Heart right ventricle (tissue), 16 donors: Measurements from ENCODE around the gene ATOH1. TPM values are rescaled to one million over a fixed set of nuclear protein-coding genes. Genes with fewer than 3 reads are reported as not detected.

Experiments used
- ATAC-seq, 8 donors: fragments of 200-7000 bp; cut with Tn5 transposase; one replicate each; pipeline ENCODE4 v1.9.1; 2020; ENCODE audit warnings: mild to moderate bottlenecking in 8 of 8, moderate library complexity in 8 of 8, moderate number of reproducible peaks in 1 of 8
- DNase-seq, 2 donors: peaks; one replicate each; pipeline ENCODE4 v3.0.0-alpha.2; 2020
- H3K27ac ChIP-seq, 10 donors: fragments of 200-600 bp; sonication (generic) in 2 of 10; one replicate each; pipeline versions ENCODE4 v1.5.0 to v1.8.0; 2020 to 2022; ENCODE audit warnings: mild to moderate bottlenecking in 3 of 10
- H3K27me3 ChIP-seq, 7 donors: fragments of 200-600 bp; one replicate each; pipeline ENCODE4 v1.8.0; 2021 to 2022; ENCODE audit warnings: mild to moderate bottlenecking in 2 of 7
- H3K36me3 ChIP-seq, 9 donors: fragments of 200-600 bp; sonication (generic) in 1 of 9; one replicate each; pipeline versions ENCODE4 v1.5.0 to v1.8.0; 2020 to 2022; ENCODE audit warnings: mild to moderate bottlenecking in 2 of 9
- H3K4me1 ChIP-seq, 9 donors: fragments of 200-600 bp; sonication (generic) in 1 of 9; one replicate each; pipeline versions ENCODE4 v1.5.0 to v1.8.0; 2020 to 2022; ENCODE audit warnings: mild to moderate bottlenecking in 4 of 9
- H3K4me3 ChIP-seq, 10 donors: fragments of 200-600 bp; sonication (generic) in 2 of 10; one replicate each; pipeline versions ENCODE4 v1.5.0 to v1.8.0; 2020 to 2022; ENCODE audit warnings: mild to moderate bottlenecking in 7 of 10, moderate library complexity in 2 of 10
- H3K9me3 ChIP-seq, 11 donors: fragments of 200-600 bp in 10 of 11; sonication (generic) in 2 of 11; one replicate each; pipeline versions ENCODE4 v1.5.0 to v1.8.0; 2013 to 2022; ENCODE audit warnings: mild to moderate bottlenecking in 2 of 11, control low read depth in 1 of 11, moderate library complexity in 1 of 11
- WGBS, 2 donors: extraction: QIAGEN DNeasy Blood & Tissue Kit; methylation state at CpG; one replicate each; pipeline ENCODE4 v1.1.7; 2013; ENCODE audit warnings: inconsistent platforms in 1 of 2; 5-methylcytosine and 5-hydroxymethylcytosine counted together
- intact Hi-C, 10 donors: fragments of 100-400 bp; cut with DNase I; formaldehyde crosslinking; loops; one replicate each; pipeline versions ENCODE4 v1.11.1 to v1.14.2; 2022
- polyA plus RNA-seq, 2 donors: library from polyadenylated mRNA; stranded (reverse); fragments of 200-250 nt; gene quantifications; one replicate each; pipeline ENCODE4 v1.2.3, GENCODE V29; 2013
- total RNA-seq, 10 donors: library from RNA; stranded (reverse); fragmentation: NEBNext Ultra II Directional in 3 of 10; extraction: Animal tissue kit (Norgen Biotek cat#: 25700) in 3 of 10; gene quantifications; one replicate each; pipeline versions ENCODE4 v1.2.1 to v1.2.4, GENCODE V29; 2021 to 2023
- TF ChIP-seq, protein P1 (sequence below), 9 donors: fragments of 200-600 bp; sonication (generic) in 2 of 9; IDR thresholded peaks; one replicate each; pipeline versions ENCODE4 v1.5.0 to v1.8.0; 2021 to 2022; ENCODE audit warnings: antibody characterized with exemption in 9 of 9, mild to moderate bottlenecking in 5 of 9, moderate library complexity in 1 of 9
- donor health status: Arrhythmogenic right ventricular cardiomyopathy.
- donor health status: ischemic (EF 13 %, LVEDD 7.1; RV severe dilation, severe dysfunction).
- donor health status: healthy with polysubstance abuse.
- donor health status: DM: no; HTN: yes; CAD: no.
- donor health status: DM: no; HTN: no; CAD: no.
- donor health status: ischemic (EF 25% LVEDD 6.9; RV normal size, moderate dysfunction).
- donor health status: ischemic (EF 25% LVEDD 5.7; RV mildly dilated, moderate dysfunction).
- donor health status: healthy.
- donor health status: DM: yes; HTN: yes; CAD: no.
- donor health status: Ischemic cardiomyopathy.
- donor health status: ischemic (EF 35%, LVEDD 5.7; RV mildly dilated, moderate dysfunction).
- donor health status: nonischemic (EF 11% LVEDD 7.7; RV severe dilation, severe dysfunction).
- donor health status: DM: yes; HTN: yes; CAD: no.
- donor health status: PGD.
- donor health status: ischemic (EF 29% LVEDD 5.4; RV normal size, mild dysfunction).
- donor health status: nonischemic (EF 23%, LVEDD 6.1; RV moderate dilation, normal function).

Gene ATOH1
- total and polyA plus RNA-seq, 12 donors, result not detected

DNA sequence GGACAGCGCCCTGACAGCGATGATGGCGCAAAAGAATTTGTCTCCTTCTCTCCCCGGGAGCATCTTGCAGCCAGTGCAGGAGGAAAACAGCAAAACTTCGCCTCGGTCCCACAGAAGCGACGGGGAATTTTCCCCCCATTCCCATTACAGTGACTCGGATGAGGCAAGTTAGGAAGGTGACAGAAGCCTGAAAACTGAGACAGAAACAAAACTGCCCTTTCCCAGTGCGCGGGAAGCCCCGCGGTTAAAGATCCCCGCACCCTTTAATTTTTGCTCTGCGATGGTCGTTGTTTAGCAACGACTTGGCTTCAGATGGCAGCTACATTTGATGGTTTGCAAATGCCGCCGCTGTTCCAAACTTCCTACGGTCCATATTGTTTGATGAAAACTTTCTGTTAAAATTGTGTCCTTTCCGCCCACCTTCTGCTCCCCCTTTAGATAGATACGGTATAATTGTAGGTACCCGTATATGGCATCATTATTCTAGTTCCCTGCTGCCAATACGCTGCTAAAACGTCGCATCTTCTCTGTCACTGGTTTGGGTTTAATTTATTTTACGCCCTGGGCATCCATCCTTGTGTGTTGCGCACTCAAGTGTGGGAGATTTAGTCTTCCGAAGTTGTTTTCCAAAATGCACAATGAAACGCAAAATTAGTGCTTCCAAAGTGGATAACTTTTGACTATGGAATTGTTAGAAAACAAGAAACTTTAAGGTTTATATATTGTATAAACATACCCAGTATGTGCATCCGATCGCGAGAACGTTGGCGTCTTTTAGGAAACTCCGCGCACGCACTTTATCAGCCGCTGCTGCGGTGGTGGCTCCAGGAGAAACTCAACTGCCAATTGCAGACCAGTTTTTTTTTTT, 1.5 kb downstream of the ATOH1 start:
- Histone ChIP-seq H3K36me3 (no peaks in the 10 kb centered on the region), H3K27me3 (peaks cover 19 to 100% (median 97%) of the 10 kb centered on the region in 7 donors), H3K4me1 (peaks cover 8 to 40% (median 22%) of the 10 kb centered on the region in 9 donors), H3K4me3 (peak overlapping the region in 3 of 10 donors; percentile 15 to 46 (median 41)), H3K27ac (no peak overlapping the region), H3K9me3 (no peaks in the 10 kb centered on the region)
- 5 to 6% methylated on average over 40 of the region's 40 CpGs for whole genome bisulfite sequencing, 2 donors
- DNase-seq (no peak), ATAC-seq (no peak)
- intact Hi-C loops, result no loop called here
- TF ChIP-seq, protein P1, sequence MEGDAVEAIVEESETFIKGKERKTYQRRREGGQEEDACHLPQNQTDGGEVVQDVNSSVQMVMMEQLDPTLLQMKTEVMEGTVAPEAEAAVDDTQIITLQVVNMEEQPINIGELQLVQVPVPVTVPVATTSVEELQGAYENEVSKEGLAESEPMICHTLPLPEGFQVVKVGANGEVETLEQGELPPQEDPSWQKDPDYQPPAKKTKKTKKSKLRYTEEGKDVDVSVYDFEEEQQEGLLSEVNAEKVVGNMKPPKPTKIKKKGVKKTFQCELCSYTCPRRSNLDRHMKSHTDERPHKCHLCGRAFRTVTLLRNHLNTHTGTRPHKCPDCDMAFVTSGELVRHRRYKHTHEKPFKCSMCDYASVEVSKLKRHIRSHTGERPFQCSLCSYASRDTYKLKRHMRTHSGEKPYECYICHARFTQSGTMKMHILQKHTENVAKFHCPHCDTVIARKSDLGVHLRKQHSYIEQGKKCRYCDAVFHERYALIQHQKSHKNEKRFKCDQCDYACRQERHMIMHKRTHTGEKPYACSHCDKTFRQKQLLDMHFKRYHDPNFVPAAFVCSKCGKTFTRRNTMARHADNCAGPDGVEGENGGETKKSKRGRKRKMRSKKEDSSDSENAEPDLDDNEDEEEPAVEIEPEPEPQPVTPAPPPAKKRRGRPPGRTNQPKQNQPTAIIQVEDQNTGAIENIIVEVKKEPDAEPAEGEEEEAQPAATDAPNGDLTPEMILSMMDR (IDR thresholded peaks at IDR 0.05), result no peak

DNA sequence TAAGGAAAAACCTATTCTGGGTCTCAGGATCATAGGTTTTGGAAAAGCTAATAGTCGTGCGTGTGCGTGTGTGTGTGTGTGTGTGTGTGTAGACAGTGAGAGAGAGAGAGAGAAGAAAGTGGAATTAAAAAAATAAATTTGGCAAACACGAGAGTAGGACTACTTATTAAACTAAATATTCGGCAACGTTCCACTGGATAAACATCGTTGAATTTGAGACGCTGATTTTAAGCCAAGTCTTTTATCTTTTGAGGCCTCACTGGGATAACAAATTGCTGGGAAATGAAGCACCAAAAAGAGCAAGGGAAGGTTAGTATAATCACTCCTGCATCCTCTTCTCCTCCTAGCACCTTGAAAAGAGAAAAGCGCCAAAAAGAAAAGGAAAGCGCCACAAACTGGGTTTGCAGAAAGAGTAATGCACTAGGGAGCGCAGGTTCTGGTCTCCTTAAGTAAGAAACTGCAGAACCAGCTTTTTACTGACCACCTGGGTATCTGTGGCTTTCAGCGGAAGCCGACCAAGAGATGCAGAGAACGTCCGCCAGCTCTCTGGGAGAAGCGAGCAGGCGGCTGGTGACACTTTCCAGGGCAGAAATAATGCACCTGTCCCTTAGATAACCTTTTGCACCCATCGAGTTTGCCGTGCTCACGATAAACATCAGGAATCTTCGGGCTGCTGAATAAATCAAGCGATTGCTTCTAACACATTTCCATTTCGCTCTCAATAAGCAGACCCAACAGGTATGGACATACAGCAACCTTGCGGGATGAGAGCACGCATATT, 3.4 kb downstream of the ATOH1 start:
- Histone ChIP-seq H3K4me3 (no peak overlapping the region), H3K4me1 (peaks cover 8 to 40% (median 22%) of the 10 kb centered on the region in 9 donors), H3K9me3 (no peaks in the 10 kb centered on the region), H3K27me3 (peaks cover 19 to 98% (median 91%) of the 10 kb centered on the region in 7 donors), H3K27ac (no peak overlapping the region), H3K36me3 (no peaks in the 10 kb centered on the region)
- ATAC-seq, result no peak
- TF ChIP-seq, protein P1 (IDR thresholded peaks at IDR 0.05), result no peak
- WGBS, 2 donors, result 5 to 8% methylated on average over 25 of the region's 25 CpGs
- DNase-seq, result no peak
- intact Hi-C loops, result no loop called here

DNA sequence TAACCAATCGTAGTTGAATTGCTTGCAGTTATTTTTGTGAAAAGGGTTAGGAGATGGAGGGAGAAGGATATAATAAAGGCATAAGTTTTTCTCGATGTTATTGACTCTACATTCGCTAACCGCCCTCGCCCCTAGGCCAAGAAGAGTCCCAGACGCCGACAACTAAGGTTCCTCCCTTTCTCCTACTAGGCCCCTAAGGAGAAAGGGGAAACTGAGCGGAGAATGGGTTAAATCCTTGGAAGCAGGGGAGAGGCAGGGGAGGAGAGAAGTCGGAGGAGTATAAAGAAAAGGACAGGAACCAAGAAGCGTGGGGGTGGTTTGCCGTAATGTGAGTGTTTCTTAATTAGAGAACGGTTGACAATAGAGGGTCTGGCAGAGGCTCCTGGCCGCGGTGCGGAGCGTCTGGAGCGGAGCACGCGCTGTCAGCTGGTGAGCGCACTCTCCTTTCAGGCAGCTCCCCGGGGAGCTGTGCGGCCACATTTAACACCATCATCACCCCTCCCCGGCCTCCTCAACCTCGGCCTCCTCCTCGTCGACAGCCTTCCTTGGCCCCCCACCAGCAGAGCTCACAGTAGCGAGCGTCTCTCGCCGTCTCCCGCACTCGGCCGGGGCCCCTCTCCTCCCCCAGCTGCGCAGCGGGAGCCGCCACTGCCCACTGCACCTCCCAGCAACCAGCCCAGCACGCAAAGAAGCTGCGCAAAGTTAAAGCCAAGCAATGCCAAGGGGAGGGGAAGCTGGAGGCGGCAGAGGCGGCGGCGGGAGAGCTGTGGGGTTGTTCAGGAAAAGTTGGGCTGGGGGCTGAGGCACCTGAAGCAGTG, 5.9 kb downstream of the ATOH1 start:
- no peak overlapping the region for H3K27ac ChIP-seq
- H3K36me3 ChIP-seq, result no peaks in the 10 kb centered on the region
- 8 to 10% methylated on average over 42 of the region's 42 CpGs for WGBS, 2 donors
- ATAC-seq (peak in 4 of 8 donors; percentile 16 to 56 (median 43)), DNase-seq (no peak)
- intact Hi-C loops, result no loop called here
- no peaks in the 10 kb centered on the region for H3K9me3 ChIP-seq
- peaks cover 0 to 16% (median 8%) of the 10 kb centered on the region in 9 donors for H3K4me1 ChIP-seq
- H3K4me3 ChIP-seq, result peak overlapping the region in 5 of 10 donors; percentile 10 to 33 (median 19)
- peaks cover 8 to 75% (median 71%) of the 10 kb centered on the region in 7 donors for H3K27me3 ChIP-seq
- TF ChIP-seq, protein P1 (IDR thresholded peaks at IDR 0.05), result no peak

DNA sequence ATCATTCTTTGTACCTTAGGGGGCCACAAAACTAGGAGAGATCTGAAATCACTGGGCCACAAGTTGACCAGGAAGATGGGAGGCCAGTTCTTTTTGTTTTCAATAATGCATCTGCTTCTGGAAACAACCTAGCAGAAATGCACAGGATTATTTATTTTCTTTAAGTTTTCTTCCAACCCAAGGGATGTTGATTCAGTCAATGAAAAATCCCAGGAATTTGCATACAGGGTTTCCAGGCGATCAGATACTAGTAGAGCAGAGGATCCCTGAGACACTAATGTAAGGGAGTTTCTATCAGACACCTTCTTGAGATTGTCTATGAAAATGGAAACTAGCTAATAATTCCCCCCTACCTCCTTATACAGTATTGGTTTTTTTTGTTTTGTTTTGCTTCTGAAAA, 7.4 kb downstream of the ATOH1 start:
- H3K27ac ChIP-seq, result no peak overlapping the region
- DNase-seq (no peak), ATAC-seq (no peak)
- TF ChIP-seq, protein P1 (IDR thresholded peaks at IDR 0.05), result no peak
- no peaks in the 10 kb centered on the region for H3K9me3 ChIP-seq
- peaks cover 0 to 65% (median 56%) of the 10 kb centered on the region in 7 donors for H3K27me3 ChIP-seq
- intact Hi-C loops, result no loop called here
- no peak overlapping the region for H3K4me3 ChIP-seq
- 75 to 85% methylated on average over 1 of the region's 1 CpG for WGBS, 2 donors
- no peaks in the 10 kb centered on the region for H3K36me3 ChIP-seq
- H3K4me1 ChIP-seq, result peaks cover 0 to 9% (median 0%) of the 10 kb centered on the region in 9 donors
